ENCODE results near the gene CLDN11.
A peak's percentile ranks its signal among the peaks of the same experiment; 100 is the strongest.

DNA sequence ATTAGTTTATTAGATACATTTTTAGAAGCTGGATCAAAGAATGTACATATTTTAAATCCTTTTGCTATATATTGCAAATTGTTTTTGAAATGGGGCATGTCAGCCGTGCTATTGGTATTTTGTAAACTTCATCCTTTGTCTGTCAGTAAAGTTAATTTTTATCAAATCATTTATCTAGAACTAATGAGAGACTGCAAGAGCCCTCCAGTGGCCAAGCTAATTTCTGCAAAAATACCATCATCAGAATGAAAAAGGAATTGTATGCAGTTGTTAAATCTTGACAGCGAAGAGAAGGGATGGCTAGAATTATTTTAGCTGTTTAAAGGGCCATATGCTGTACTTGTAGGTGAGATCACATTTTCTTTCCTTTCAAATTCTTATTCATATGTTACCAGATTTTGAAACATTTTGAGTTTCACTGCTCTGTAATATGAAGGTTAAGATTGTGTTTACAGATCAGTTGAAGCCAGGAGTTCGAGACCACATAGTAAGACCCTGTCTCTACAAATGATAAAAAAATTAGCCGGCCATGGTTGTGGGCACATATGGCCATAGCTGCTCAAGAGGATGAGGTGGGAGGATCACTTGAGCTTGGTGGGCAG lies 8.1 kb upstream of the CLDN11 start:
- TF ChIP-seq EZH2 (IDR thresholded peaks at IDR 0.05; ENCODE audit: low read length, missing control alignments) = no peak
- TF ChIP-seq, protein P1, sequence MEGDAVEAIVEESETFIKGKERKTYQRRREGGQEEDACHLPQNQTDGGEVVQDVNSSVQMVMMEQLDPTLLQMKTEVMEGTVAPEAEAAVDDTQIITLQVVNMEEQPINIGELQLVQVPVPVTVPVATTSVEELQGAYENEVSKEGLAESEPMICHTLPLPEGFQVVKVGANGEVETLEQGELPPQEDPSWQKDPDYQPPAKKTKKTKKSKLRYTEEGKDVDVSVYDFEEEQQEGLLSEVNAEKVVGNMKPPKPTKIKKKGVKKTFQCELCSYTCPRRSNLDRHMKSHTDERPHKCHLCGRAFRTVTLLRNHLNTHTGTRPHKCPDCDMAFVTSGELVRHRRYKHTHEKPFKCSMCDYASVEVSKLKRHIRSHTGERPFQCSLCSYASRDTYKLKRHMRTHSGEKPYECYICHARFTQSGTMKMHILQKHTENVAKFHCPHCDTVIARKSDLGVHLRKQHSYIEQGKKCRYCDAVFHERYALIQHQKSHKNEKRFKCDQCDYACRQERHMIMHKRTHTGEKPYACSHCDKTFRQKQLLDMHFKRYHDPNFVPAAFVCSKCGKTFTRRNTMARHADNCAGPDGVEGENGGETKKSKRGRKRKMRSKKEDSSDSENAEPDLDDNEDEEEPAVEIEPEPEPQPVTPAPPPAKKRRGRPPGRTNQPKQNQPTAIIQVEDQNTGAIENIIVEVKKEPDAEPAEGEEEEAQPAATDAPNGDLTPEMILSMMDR (conservative IDR thresholded peaks at IDR 0.05 in 1 of 2, IDR thresholded peaks at IDR 0.05 in 1 of 2; ENCODE audit: low read depth in 1 of 2, low read length in 2 of 2) = peak; percentile 58 to 69

Data from fibroblast of lung (primary cell).